ENCODE measurements around the gene NUCKS1.

- no peak for TF ChIP-seq REST (IDR thresholded peaks at IDR 0.05; ENCODE audit: low read depth, low read length)
- TF ChIP-seq EZH2phosphoT487 (IDR thresholded peaks at IDR 0.05; ENCODE audit: borderline replicate concordance, low read depth), result no peak
- TF ChIP-seq POLR2AphosphoS5 (IDR thresholded peaks at IDR 0.05; ENCODE audit: low read depth, low read length), result no peak
- TF ChIP-seq, protein P1, sequence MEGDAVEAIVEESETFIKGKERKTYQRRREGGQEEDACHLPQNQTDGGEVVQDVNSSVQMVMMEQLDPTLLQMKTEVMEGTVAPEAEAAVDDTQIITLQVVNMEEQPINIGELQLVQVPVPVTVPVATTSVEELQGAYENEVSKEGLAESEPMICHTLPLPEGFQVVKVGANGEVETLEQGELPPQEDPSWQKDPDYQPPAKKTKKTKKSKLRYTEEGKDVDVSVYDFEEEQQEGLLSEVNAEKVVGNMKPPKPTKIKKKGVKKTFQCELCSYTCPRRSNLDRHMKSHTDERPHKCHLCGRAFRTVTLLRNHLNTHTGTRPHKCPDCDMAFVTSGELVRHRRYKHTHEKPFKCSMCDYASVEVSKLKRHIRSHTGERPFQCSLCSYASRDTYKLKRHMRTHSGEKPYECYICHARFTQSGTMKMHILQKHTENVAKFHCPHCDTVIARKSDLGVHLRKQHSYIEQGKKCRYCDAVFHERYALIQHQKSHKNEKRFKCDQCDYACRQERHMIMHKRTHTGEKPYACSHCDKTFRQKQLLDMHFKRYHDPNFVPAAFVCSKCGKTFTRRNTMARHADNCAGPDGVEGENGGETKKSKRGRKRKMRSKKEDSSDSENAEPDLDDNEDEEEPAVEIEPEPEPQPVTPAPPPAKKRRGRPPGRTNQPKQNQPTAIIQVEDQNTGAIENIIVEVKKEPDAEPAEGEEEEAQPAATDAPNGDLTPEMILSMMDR (IDR thresholded peaks at IDR 0.05), result no peak
- TF ChIP-seq RAD21 (IDR thresholded peaks at IDR 0.05; ENCODE audit: low read length), result no peak
- TF ChIP-seq TAF1 (IDR thresholded peaks at IDR 0.05; ENCODE audit: borderline replicate concordance, low read depth, low read length), result no peak
- TF ChIP-seq, protein P2, sequence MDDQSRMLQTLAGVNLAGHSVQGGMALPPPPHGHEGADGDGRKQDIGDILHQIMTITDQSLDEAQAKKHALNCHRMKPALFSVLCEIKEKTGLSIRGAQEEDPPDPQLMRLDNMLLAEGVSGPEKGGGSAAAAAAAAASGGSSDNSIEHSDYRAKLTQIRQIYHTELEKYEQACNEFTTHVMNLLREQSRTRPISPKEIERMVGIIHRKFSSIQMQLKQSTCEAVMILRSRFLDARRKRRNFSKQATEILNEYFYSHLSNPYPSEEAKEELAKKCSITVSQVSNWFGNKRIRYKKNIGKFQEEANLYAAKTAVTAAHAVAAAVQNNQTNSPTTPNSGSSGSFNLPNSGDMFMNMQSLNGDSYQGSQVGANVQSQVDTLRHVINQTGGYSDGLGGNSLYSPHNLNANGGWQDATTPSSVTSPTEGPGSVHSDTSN (IDR thresholded peaks at IDR 0.05), result no peak
Observed at GRCh38 chr1:205663286-205663936, 86.6 kb downstream of the NUCKS1 start.
